Measurements from ENCODE around the gene OR51B2.

GRCh38 chr11:5345831-5346230 lies 21.7 kb upstream of the OR51B2 start:
- no peak for TF ChIP-seq CTCF (conservative IDR thresholded peaks at IDR 0.05)
- TF ChIP-seq ZFX (IDR thresholded peaks at IDR 0.05) = no peak

Data from C4-2B (cell line).